GM12878 (cell line): ENCODE results near the gene DNHD1. TPM values are rescaled to one million over a fixed set of nuclear protein-coding genes. Genes with fewer than 3 reads are reported as not detected.

ENCODE experiments used
- ATAC-seq: fragments of 200-7000 bp; cut with Tn5 transposase; 3 replicates; pipeline ENCODE4 v1.9.1; 2020; ENCODE audit warnings: mild to moderate bottlenecking, moderate library complexity
- BruUV-seq: library from RNA; stranded (reverse); fragments of 400-500 nt; replicated peaks from 2 replicates; lab custom pipeline; 2021; lab: Mats Ljungman, UMichigan
- CTCF ChIA-PET: fragments of 300-600 bp; sonication (Branson Sonifier 250); formaldehyde crosslinking; extraction: SDS; loops from one replicate; lab custom pipeline; 2021; ENCODE audit warnings: inconsistent platforms; lab: Yijun Ruan, JAX
- POLR2A ChIA-PET: fragments of 350-600 bp; formaldehyde crosslinking; extraction: SDS; loops from one replicate; lab custom pipeline; 2021; ENCODE audit warnings: inconsistent platforms; lab: Charles Lee
- RAD21 ChIA-PET: fragments of 300-600 bp; sonication (Branson Sonifier 250); formaldehyde crosslinking; loops from one replicate; lab custom pipeline; 2023; ENCODE audit warnings: antibody characterized with exemption; ENCODE audit not compliant: unreplicated experiment; lab: Charles Lee
- SMC1A ChIA-PET: fragments of 300-600 bp; sonication (Branson Sonifier 250); formaldehyde crosslinking; loops from one replicate; lab custom pipeline; 2023; ENCODE audit not compliant: unreplicated experiment, uncharacterized antibody; lab: Charles Lee
- DNase-seq: peaks from one replicate; pipeline ENCODE4 v3.0.0-alpha.2; 2011; ENCODE audit warnings: low read depth, low spot score
- FAIRE-seq: peaks from 3 replicates; lab custom pipeline; 2011; peaks lifted over from hg19 to GRCh38; lab: Jason Lieb, UNC
- H2AFZ ChIP-seq: 2 replicates; pipeline ENCODE4 v1.6.0; 2011; ENCODE audit warnings: low read depth, low read length, control low read depth; ENCODE audit not compliant: control insufficient read depth
- H3K27ac ChIP-seq: 2 replicates; pipeline ENCODE4 v1.5.1; 2011; ENCODE audit warnings: control low read depth; ENCODE audit not compliant: control insufficient read depth, insufficient read depth
- H3K27me3 ChIP-seq, 2 experiments: replicated peaks in 1 of 2; 2 replicates each; pipeline versions ENCODE4 v1.6.0 to v1.6.1; 2011; ENCODE audit warnings: low read length in 1 of 2; ENCODE audit not compliant: control insufficient read depth in 2 of 2, insufficient read depth in 2 of 2
- H3K36me3 ChIP-seq, 2 experiments: 2 replicates each; pipeline ENCODE4 v1.5.1; 2011; ENCODE audit warnings: low read length in 1 of 2; ENCODE audit not compliant: control insufficient read depth in 2 of 2, insufficient read depth in 2 of 2
- H3K4me1 ChIP-seq: 2 replicates; pipeline ENCODE4 v1.6.1; 2011; ENCODE audit warnings: mild to moderate bottlenecking, low read length, moderate library complexity, mixed read lengths; ENCODE audit not compliant: control insufficient read depth, insufficient read depth
- H3K4me2 ChIP-seq: 2 replicates; pipeline ENCODE4 v1.6.0; 2011; ENCODE audit warnings: control low read depth; ENCODE audit not compliant: control insufficient read depth, insufficient read depth
- H3K4me3 ChIP-seq: fragments of 200-600 bp; sonication (generic); 2 replicates; pipeline ENCODE4 v1.5.1; 2016
- H3K79me2 ChIP-seq: 2 replicates; pipeline ENCODE4 v1.6.0; 2011; ENCODE audit warnings: low read length; ENCODE audit not compliant: control insufficient read depth, insufficient read depth
- H3K9ac ChIP-seq: 2 replicates; pipeline ENCODE4 v1.8.0; 2011; ENCODE audit warnings: low read length, control low read depth, mixed read lengths; ENCODE audit not compliant: control insufficient read depth, insufficient read depth
- H3K9me3 ChIP-seq: replicated peaks from 3 replicates; pipeline ENCODE4 v1.5.1; 2011; ENCODE audit warnings: mild to moderate bottlenecking, low read length; ENCODE audit not compliant: control insufficient read depth, insufficient read depth
- H4K20me1 ChIP-seq: 2 replicates; pipeline ENCODE4 v1.6.0; 2011; ENCODE audit not compliant: control insufficient read depth, insufficient read depth
- ATF7 ChIP-seq: fragments of 450-650 bp; IDR thresholded peaks from 2 replicates; pipeline ENCODE4 v1.6.1; 2016; ENCODE audit warnings: low read depth, mild to moderate bottlenecking
- CBFB ChIP-seq: IDR thresholded peaks from 2 replicates; pipeline ENCODE4 v1.6.1; 2016; ENCODE audit warnings: antibody characterized with exemption, low read depth
- CEBPZ ChIP-seq: fragments of 150-350 bp; IDR thresholded peaks from 2 replicates; pipeline ENCODE4 v1.6.1; 2016; ENCODE audit warnings: low read depth, low read length
- EED ChIP-seq: sonication (generic); IDR thresholded peaks from 2 replicates; pipeline ENCODE4 v1.6.1; 2016; ENCODE audit warnings: antibody characterized with exemption, low read depth
- SUPT20H ChIP-seq: IDR thresholded peaks from 2 replicates; pipeline ENCODE4 v1.6.1; 2011; ENCODE audit warnings: low read depth, mild to moderate bottlenecking, low read length, moderate library complexity, borderline replicate concordance; ENCODE audit not compliant: control insufficient read depth
- ZNF24 ChIP-seq: fragments of 450-650 bp; IDR thresholded peaks from 2 replicates; pipeline ENCODE4 v1.6.1; 2017; ENCODE audit warnings: antibody characterized with exemption, mild to moderate bottlenecking
- ZNF592 ChIP-seq: fragments of 450-650 bp; IDR thresholded peaks from 2 replicates; pipeline ENCODE4 v1.6.1; 2017; ENCODE audit warnings: mild to moderate bottlenecking, moderate library complexity
- ZNF622 ChIP-seq: fragments of 450-650 bp; IDR thresholded peaks from 2 replicates; pipeline ENCODE4 v1.6.1; 2017; ENCODE audit warnings: mild to moderate bottlenecking, inconsistent platforms
- ZZZ3 ChIP-seq: IDR thresholded peaks from 2 replicates; pipeline ENCODE4 v1.6.1; 2011; ENCODE audit warnings: low read depth; ENCODE audit not compliant: control insufficient read depth, insufficient read length
- whole genome bisulfite sequencing: methylation state at CpG from one replicate; pipeline ENCODE4 v1.1.6; 2016; ENCODE audit warnings: low lambda C conversion rate; ENCODE audit not compliant: insufficient replicate concordance, insufficient coverage; ENCODE audit errors: missing lambda C conversion rate; 5-methylcytosine and 5-hydroxymethylcytosine counted together
- in situ Hi-C: fragments of 300-500 bp; cut with MboI; formaldehyde crosslinking; loops from 9 replicates; pipeline ENCODE4 v1.14.3; 2018; ENCODE audit warnings: mixed read lengths
- intact Hi-C: fragments of 100-400 bp; cut with micrococcal nuclease; formaldehyde crosslinking; loops from one replicate; pipeline ENCODE4 v1.14.2; 2022; ENCODE audit not compliant: unreplicated experiment
- polyA plus RNA-seq, 11 experiments: library from polyadenylated mRNA; depleted of rRNA in 4 of 11; unstranded in 6 of 11; stranded (reverse) in 5 of 11; fragments of >200 nt; fragmentation: Nextera tagmentation in 4 of 11; fragmentation: Illumina TruSeq in 1 of 11; extraction: Ambion mirVana in 4 of 11; extraction: Trizol in 1 of 11; gene quantifications; 1 replicate in 1 of 11; 2 replicates in 10 of 11; pipeline versions ENCODE4 v1.2.1 to v1.2.3, GENCODE V29; 2011 to 2016; ENCODE audit warnings: inconsistent platforms in 2 of 11, missing spikeins in 2 of 11, low read depth in 1 of 11
- total RNA-seq, 4 experiments: library from RNA; depleted of rRNA in 3 of 4; stranded (reverse); fragments of >200 nt in 3 of 4; fragmentation: Illumina TruSeq in 1 of 4; extraction: Trizol in 1 of 4; gene quantifications; 2 replicates each; pipeline versions ENCODE4 v1.2.1 to v1.2.3, GENCODE V29; 2013 to 2021

The DNHD1 gene
- total and polyA plus RNA-seq, 10 of the 15 experiments (the other 5 are each of a cell fraction or from before 2014, with no cell fraction given) = 0.99 to 16.9 (median 8.6) TPM

GRCh38 chr11:6602096-6602940 lies 105.2 kb downstream of the DNHD1 start:
- Histone ChIP-seq H3K9ac (peak overlapping the region; percentile 87), H3K4me2 (peak overlapping the region; percentile 96), H3K4me3 (peak overlapping the region; percentile 96), H3K27me3 (no peaks in the 10 kb centered on the region), H3K9me3 (no peaks in the 10 kb centered on the region), H3K4me1 (peaks cover 17% of the 10 kb centered on the region), H4K20me1 (no peaks in the 10 kb centered on the region), H3K36me3 (peaks cover 10 to 18% of the 10 kb centered on the region in 2 experiments), H3K79me2 (peaks cover 71% of the 10 kb centered on the region), H3K27ac (peak overlapping the region; percentile 85), H2AFZ (no peak overlapping the region)
- SMC1A ChIA-PET = interaction anchor here (0.7 to 6.2 kb wide), 5 partner anchors 15 to 223 kb away, joined by 3 to 57 read pairs (median 6); partner anchors contain the start of gene MRPL17
- DNase-seq = no peak
- no peak for ATAC-seq
- no peak for FAIRE-seq
- POLR2A ChIA-PET = interaction anchor here (0.6 to 2.2 kb wide), 4 partner anchors 9 to 1079 kb away, joined by 3 to 29 read pairs (median 6); partner anchors contain the start of genes MRPL17 and TPP1
- TF ChIP-seq EED = no peak
- TF ChIP-seq ATF7 = no peak
- TF ChIP-seq CBFB = no peak
- no peak for TF ChIP-seq ZNF24
- no peak for TF ChIP-seq SUPT20H
- no peak for TF ChIP-seq ZZZ3
- TF ChIP-seq ZNF622 = no peak
- no peak for TF ChIP-seq ZNF592
- no peak for TF ChIP-seq CEBPZ
- in situ Hi-C loops (no loop called here), intact Hi-C loops (loop anchor here (2.0 to 10.0 kb wide), 2 partner anchors 72 to 218 kb away; no protein-coding TSS in a partner anchor)
- RAD21 ChIA-PET = interaction anchor here (0.7 to 4.8 kb wide), 5 partner anchors 9 to 223 kb away, joined by 3 to 60 read pairs (median 9); partner anchors contain the start of genes MRPL17, TAF10 and TPP1
- TSS peak; percentile 62 for BruUV-seq
- CTCF ChIA-PET = interaction anchor here (0.9 to 2.2 kb wide), 6 partner anchors 8 to 104 kb away, joined by 3 to 9 read pairs (median 3); partner anchors contain the start of genes MRPL17 and TPP1
- WGBS = 54% methylated on average over 7 of the region's 7 CpGs
